IPS-18c (cell line): ENCODE data around the gene PTPRK.

Experiments used
- H3K4me3 ChIP-seq: 2 replicates; pipeline ENCODE4 v1.7.0; 2013; ENCODE audit warnings: low read depth, mild to moderate bottlenecking, low read length, moderate library complexity; ENCODE audit not compliant: insufficient read depth
- H3K9me3 ChIP-seq: one replicate; pipeline ENCODE4 v1.6.1; 2013; ENCODE audit warnings: mild to moderate bottlenecking, low read length, moderate library complexity; ENCODE audit not compliant: control insufficient read depth, insufficient read depth

Gene PTPRK

DNA sequence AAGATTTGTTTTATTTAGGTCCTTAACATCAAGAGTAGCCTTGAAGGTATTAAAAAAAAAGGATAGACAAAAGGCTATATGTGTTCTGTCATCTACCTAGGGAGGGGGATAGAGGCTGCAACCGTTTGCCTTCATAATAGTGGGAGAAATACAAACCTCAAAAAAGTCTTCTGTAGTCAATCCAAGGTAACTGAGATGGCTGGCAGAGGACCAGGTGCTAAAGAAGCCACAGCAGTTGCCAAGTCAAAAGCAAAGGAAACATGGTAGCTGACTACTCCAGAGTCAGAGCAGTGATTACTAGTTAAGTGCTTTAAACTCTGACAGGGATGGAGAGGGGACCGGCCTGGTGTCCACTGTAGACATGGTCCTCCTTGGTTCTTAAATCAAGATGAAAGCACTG, 249.4 kb downstream of the PTPRK start:
- no peaks in the 10 kb centered on the region for H3K9me3 ChIP-seq

DNA sequence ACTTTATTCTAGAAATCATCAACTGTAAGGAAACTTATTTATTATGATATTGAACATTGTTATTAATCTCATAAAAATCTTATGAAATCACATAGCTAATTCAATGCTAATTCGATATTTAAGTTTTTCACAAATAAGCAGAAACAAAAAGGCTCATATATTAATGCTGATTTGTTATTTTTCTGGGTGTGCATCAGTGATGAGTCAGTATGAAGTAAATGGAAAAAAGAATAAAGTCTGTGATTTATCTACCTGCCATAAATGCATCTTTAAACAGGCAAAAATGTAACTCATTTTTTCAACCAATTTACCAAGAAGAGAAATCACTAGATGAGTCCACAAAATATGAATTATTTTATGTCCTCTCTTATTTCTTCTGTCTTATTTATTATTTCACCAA, 253.5 kb downstream of the PTPRK start:
- H3K4me3 ChIP-seq, result no peak overlapping the region

More for the DNA sequence above, 249.4 kb downstream of the PTPRK start:
- no peak overlapping the region for H3K4me3 ChIP-seq

DNA sequence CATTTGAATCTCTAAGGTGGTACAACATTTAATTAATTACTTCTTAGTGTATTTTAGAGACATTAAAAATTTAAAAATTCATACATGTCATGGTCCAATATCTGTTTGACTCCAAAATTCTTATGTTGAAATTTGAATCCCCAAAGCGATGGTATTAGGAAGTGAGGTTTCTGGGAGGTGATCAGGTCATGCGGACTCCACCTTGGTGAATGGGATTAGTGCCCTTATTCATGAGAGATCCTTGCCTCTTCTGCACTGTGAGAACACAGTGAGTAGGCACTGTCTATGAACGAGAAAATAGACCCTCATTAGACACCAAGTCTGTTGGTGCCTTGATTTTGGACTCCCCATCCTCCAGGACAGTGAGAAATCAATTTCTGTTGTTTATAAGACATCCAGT, 254.7 kb downstream of the PTPRK start:
- no peak overlapping the region for H3K4me3 ChIP-seq

More for the DNA sequence above, 253.5 kb downstream of the PTPRK start:
- H3K9me3 ChIP-seq, result no peaks in the 10 kb centered on the region

DNA sequence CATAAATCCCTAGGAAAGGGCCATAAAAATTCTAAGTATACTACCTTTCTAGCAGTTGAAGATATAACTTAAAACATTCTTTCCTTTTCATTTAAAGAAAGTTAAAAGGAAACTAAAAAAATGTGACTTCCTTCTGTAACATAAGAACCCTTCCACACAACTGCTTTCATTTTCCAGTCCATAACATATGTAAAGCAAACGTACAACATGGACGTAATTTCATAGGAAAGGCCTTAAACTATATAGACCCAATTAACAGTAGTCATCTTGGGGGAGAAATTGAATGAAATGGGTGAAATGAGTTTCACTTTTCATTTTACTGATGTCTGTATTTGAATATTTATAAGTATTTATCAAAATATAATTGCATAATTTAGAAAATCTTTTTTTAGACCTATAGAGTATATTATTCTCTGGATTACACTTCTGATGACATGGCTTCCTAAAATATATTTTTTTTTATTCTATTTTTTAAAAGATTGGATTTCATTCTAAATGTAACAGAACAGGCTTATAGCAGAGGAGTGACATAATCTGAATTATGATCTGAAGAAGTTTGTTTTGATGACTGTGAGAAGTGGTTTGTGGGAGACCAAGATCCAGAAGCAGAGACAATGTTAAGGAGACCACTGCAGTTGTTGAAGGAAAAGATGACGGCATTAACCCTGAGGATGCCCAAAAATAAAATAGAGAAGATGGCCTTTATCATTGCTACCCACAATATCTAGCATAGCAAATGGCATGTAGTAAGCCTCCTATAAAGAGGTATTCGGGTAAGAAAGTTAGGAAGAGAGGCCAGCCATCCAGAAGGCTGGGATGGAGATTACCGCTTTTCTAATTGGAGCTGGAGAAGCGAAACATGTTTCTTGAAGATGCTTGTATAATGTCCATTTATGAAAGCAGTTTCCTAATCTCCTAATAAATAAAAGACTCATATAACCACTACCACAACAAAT, 260.4 kb downstream of the PTPRK start:
- Histone ChIP-seq H3K9me3 (no peaks in the 10 kb centered on the region), H3K4me3 (no peak overlapping the region)

More for the DNA sequence above, 254.7 kb downstream of the PTPRK start:
- no peaks in the 10 kb centered on the region for H3K9me3 ChIP-seq

DNA sequence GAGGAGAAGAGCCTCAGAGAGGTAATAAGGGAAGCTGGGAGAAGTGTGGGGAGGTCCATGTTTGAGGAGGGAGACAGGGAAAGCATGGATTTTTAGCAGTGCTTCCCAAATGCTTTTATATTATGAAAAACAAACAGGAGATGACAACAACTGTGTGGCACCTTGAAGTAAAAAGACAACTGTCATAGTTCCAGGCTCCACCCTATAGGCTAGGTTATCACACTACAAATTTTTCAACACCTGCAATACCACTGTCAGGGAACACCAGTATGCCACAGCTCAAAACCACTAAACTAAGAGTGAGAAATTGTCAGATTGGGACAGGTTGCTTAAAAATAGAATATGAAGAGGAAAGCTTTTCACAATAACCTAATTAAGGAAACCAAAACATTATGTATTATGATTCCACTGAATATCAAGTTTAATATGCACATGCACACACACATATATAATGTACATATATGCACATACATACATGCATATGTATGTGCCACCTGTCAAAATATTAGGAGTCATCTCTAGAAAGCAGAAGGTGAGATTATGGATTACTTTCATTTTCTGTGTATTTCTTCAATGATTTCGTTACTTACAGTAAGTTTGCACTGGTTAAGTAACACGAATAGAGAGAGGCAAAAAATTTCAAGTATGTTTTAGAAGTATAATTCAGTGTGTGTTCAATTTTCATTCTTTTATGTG, 261.2 kb downstream of the PTPRK start:
- H3K9me3 ChIP-seq, result no peaks in the 10 kb centered on the region
- no peak overlapping the region for H3K4me3 ChIP-seq

DNA sequence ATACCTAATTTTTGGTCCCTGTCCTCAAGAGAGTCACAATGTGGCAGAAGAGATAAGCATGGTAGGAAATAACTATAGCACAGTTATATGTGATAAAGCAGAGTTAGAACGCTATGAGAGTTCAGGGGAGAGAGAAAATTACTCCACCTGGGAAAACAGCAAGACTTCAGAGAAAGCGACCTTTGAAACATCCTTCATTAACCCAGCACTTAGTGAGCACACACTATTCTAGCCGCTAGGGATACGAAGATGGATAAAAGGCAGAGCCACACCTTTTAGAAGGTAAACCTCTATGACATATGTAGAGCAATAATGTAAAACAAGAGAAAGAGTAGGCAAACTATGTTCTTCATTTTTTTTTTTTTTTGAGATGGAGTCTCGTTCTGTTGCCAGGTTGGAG, 264.3 kb downstream of the PTPRK start:
- Histone ChIP-seq H3K4me3 (no peak overlapping the region), H3K9me3 (no peaks in the 10 kb centered on the region)

DNA sequence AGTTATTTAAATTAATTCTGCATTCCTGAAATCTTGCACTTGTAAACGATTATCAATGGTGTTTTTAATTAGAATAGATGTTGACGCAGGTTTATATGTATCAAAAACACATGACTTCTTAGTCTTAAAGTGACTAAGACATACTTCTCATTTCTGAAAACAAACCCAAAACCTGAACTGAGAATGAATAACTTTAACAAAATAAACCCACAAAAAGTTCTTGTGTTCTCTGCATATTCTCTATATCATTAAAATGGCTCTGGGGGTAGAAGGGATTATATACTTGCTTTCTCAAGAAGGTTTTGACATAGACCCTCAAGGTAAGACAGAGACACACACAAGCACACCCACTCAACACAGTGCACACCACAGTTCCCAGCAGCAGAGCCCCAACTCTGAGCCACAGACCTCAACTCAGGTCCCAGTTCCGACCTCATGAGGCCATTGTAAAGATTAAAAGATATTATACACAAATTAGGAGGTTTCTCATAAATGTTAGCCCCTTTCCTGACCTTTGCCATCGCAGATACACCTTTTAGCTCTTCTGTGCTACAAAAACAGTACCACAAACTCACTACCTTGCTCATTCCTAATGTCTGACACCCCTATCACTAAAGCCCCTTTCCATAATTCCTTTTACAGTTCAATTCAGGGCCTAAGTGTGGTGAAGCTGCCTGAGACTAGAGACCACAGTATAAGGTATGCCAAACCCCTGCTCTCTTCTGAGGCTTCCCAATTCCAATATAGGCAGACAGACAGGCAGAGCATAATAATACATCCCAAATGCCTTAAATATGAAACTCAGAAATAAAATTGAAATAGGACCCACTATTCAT, 267.8 kb downstream of the PTPRK start:
- H3K9me3 ChIP-seq, result no peaks in the 10 kb centered on the region
- H3K4me3 ChIP-seq, result no peak overlapping the region

DNA sequence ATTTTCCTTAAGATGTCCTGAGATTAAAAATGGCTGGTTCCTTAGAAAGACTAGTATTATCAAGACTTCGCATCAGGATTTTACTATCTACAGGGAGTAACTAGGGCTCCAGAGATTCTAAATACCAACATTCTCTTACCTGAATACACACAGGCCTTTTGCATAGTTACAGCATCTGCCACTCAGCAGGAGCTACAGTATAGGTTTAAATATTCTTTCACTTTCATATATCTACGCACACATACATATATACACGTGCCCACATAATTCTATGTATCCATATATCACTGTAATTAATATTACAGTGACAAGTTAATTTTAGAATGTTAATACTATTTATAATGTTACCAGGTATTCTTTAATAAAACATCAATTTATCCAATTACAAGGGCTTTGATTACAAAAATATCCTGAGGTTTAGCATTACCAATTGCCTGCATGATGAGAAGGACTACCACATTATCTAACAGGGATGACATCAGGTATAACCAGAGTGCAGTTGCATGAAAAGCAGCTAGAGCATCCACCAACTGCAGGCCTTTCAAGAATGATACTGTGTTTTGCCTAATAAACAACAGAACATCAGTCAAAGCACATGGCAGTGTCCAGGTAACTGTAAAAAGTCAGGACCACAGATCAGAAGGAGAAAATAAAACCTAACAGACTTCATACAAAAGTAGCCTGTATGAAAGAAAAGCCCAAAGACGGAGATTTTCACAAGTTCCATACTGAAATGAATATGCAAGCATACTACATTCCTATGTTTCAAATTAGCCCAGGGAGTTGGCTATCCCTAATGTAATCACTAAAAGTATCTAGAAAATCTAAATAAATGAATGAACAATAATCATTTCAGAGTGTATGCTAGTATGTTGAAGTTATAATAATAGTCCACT, 268.7 kb downstream of the PTPRK start:
- no peak overlapping the region for H3K4me3 ChIP-seq

DNA sequence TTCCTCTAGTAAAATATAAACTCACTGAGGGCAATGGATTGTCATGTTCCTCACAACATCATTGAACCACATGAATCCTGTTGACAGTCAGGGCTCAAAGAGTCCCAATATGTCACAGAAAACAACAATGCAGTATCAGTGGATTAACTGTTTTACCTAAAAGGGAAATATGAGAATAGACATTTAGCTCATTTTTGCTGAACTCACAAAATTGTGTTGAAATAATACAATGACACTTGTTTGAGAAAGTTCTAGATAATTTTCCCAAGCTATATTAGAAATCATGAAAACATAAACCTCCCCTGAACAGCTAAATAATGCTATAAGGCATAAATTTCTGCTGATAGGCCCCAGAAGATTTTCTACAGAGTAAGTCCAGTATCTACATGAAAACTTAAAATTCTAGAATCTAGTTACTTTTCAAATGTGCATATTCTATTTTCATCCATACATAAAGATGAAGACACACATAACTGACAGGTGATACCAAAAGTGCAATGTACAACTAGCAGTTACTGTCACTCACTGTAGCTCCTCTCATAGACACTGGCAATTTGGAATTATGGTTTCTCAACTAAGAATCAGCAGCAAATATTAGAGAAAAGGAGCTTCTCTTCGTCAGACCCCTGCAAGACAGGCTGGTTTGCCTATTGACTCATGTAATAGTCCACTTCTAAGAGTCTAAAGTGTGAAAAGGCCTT, 269.9 kb downstream of the PTPRK start:
- Histone ChIP-seq H3K9me3 (no peaks in the 10 kb centered on the region), H3K4me3 (no peak overlapping the region)

More for the DNA sequence above, 268.7 kb downstream of the PTPRK start:
- H3K9me3 ChIP-seq, result no peaks in the 10 kb centered on the region

DNA sequence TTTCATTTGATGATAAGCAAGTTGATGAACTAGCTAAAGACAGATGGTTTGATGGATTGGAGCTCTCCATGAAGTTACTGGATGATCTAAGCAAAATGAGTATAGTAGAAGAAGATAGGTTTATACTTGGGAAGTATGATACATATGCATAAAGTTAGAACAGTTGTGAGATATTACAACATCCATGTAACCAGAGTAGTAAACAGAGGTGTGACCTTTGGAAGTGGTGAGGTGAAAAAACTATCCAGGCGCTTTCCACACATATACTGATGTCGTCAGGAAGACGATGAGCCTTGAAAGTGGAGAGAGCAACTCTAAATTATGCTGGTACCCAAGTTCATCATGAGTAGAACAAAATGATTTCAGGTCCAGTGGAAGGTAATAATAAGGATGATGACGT, 271.0 kb downstream of the PTPRK start:
- Histone ChIP-seq H3K4me3 (no peak overlapping the region), H3K9me3 (no peaks in the 10 kb centered on the region)

DNA sequence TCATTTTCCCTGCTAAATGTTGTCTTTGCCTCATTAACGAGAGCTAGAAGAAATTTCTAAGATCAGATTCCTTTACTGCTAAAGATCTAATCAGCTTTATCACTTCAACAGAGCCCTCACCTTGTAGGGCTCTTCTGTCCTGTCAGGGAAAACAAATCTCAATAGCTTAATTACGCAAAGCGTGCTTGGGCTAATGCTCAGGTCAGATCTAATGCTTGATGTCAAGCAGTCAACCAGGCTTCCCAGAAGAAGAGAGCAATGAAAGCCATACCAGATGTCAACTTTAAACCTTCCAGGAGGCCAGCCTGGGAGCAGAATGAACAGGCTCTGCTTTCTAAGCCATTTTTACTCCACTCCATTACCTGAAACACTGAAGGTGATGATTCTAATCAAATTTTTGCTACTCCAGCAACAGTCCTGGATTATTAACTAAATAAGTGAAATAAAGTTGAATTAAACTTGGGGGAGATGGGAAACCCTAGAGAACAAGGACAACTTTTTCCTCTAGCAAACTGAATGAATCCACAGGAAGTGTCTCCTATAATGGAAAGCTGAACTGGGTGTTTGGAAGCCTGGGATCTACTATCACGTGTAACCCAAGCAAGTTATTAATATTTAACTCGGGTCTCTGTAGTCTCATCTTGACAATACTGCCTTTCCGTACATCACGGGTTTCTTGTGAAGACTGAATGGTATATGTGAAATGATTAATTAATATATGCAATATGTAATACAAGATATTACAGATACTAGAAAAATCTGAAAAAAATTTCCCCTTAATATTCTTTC, 273.7 kb downstream of the PTPRK start:
- no peaks in the 10 kb centered on the region for H3K9me3 ChIP-seq
- H3K4me3 ChIP-seq, result no peak overlapping the region

DNA sequence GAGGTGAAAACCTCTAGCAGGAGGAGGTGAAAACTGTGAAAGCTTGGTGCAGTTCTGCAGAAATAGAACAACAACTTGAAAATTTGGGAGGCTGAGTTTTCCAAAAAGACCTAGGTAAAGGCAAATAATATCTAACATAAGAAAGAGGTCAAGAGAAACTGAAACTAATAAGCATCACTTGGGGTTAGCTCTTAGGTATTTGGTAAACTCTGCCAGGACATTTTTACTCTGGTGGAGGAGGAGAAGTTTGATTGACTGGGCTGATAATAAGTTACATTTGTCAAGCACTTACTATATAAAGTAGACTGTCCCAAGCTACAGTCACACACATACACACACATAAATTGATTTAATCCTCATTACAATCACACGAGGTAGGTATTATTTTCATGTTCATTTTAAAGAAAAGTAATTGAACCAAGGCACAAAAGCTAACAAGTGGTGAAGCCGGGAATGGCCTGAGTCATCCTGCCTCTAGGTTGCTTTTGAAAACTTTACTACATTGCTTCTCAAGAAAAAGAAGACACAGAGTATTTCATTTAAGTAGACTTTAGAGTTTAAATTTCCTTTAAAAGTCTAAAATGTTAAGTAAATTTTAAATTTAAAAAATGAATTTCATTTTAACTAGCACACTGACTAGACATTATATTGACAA, 275.5 kb downstream of the PTPRK start:
- Histone ChIP-seq H3K4me3 (no peak overlapping the region), H3K9me3 (no peaks in the 10 kb centered on the region)

DNA sequence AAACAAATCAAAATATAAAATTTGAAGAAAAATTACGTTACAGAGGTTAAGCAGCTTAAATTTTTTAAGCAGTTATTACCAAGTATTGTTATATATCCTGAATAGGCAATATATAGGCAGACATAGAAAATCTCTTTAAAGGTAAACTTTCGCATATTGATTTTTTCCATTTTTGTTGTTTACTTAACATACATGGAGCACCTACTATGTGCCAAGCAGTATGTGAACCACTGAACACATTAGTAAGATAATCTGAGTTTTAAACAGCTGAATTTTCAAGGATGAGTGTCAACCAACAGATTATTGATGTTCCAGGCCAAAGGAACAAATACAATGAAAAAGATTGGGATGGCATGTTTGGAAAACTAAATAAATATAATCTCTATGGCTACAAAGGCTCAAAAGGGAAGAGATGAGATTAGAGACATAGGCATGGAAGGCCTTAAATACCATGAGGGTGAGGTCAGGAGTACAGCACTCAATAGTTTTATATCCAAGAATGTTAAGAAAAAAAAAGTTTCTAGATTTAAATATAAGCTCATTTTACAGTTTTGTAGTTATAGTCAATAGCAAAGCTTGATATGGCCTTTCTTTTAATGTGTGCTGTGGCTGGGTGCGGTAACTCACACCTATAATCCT, 277.5 kb downstream of the PTPRK start:
- no peak overlapping the region for H3K4me3 ChIP-seq
- no peaks in the 10 kb centered on the region for H3K9me3 ChIP-seq

DNA sequence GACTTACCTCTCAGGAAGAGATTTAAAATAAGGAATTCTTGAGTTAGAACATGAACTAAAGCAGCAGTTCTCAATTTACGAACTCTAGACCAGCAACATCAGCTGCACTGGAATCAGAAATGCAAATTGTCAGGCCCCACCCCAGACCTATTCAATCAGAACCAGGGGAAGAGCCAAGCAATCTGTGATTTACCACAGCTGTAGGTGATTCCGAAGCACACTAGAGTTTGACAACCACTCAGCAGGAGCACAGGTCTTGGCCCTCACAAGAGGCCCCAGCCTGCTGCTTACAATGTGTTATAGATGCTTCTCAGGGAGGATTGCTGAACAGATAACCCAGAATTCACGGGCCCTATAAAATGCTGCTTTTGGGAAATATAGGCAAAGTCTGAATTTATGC, 279.2 kb downstream of the PTPRK start:
- H3K9me3 ChIP-seq, result no peaks in the 10 kb centered on the region

More for the DNA sequence above, 279.2 kb downstream of the PTPRK start:
- no peak overlapping the region for H3K4me3 ChIP-seq
